MM.1S (cell line): ENCODE data around the gene LSM7.

Experiments
- EZH2phosphoT487 ChIP-seq: fragments of 300-600 bp; sonication (generic); IDR thresholded peaks from 2 replicates; pipeline ENCODE4 v1.6.1; 2018; ENCODE audit warnings: antibody characterized with exemption, low read length
- TF ChIP-seq, protein P1 (sequence below): fragments of 300-600 bp; sonication (generic); IDR thresholded peaks from 2 replicates; pipeline ENCODE4 v1.5.1; 2016; ENCODE audit warnings: antibody characterized with exemption, low read length, mixed read lengths

DNA sequence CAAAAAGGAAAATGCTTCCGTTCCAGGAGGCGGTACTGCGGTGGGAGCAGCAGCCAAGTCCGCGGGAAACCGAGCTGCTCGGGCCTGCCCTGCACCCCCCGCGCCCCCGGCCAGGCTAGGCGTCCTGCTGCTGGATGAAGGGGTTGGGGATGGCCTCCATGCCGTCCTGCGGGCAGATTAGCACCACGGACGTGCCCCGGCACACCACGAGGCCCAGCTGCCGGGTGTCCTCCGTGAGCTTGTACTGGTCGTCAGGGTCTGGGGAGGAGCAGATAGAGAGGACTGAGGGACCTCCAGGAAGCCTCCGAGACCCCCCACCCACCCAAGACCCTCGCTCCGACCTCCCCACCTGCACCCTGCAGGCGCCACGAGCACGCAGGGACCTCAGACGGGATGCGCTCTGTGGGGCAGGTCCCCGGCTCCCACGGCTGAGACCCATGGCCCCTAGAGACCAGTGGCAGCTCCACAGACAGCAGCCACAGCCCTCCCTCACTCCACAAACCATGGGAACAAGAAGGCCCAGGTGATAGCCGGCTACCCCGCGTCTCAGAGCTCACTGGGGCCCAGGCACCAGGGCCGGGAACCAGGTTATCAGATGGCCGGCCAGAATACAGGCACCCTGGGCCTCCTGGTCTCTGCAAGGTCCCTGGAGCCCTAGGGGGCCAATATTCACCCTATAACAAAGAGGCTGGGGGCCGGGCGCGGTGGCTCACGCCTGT is 6.7 kb downstream of the LSM7 start:
- TF ChIP-seq, protein P1, sequence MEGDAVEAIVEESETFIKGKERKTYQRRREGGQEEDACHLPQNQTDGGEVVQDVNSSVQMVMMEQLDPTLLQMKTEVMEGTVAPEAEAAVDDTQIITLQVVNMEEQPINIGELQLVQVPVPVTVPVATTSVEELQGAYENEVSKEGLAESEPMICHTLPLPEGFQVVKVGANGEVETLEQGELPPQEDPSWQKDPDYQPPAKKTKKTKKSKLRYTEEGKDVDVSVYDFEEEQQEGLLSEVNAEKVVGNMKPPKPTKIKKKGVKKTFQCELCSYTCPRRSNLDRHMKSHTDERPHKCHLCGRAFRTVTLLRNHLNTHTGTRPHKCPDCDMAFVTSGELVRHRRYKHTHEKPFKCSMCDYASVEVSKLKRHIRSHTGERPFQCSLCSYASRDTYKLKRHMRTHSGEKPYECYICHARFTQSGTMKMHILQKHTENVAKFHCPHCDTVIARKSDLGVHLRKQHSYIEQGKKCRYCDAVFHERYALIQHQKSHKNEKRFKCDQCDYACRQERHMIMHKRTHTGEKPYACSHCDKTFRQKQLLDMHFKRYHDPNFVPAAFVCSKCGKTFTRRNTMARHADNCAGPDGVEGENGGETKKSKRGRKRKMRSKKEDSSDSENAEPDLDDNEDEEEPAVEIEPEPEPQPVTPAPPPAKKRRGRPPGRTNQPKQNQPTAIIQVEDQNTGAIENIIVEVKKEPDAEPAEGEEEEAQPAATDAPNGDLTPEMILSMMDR, result no peak
- no peak for TF ChIP-seq EZH2phosphoT487
